HG03159 (cell line): ENCODE data around the gene SMAP1.

Experiments
- ATAC-seq: cut with Tn5 transposase; IDR thresholded peaks from one replicate; pipeline ENCODE4 v1.9.1; 2021; ENCODE audit warnings: mild to moderate bottlenecking, moderate library complexity; ENCODE audit not compliant: unreplicated experiment

SMAP1 gene

DNA sequence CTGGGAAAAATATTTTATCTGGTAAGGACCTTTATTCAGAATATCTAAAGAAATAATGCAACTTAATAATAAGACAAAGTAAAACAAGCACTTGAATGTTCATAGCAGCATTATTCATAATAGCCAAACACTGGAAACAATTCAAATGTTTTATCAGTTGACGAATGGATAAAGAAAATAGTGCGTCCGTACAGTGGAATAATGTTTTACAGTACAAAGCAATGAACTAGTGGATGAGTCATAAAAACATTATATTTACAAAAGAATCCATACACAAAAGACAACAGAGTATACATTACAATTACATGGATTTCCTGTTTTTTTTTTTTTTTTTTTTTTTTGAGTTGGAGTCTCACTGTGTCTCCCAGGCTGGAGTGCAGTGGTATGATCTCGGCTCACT is 12.7 kb downstream of the SMAP1 start:
- ATAC-seq = no peak

DNA sequence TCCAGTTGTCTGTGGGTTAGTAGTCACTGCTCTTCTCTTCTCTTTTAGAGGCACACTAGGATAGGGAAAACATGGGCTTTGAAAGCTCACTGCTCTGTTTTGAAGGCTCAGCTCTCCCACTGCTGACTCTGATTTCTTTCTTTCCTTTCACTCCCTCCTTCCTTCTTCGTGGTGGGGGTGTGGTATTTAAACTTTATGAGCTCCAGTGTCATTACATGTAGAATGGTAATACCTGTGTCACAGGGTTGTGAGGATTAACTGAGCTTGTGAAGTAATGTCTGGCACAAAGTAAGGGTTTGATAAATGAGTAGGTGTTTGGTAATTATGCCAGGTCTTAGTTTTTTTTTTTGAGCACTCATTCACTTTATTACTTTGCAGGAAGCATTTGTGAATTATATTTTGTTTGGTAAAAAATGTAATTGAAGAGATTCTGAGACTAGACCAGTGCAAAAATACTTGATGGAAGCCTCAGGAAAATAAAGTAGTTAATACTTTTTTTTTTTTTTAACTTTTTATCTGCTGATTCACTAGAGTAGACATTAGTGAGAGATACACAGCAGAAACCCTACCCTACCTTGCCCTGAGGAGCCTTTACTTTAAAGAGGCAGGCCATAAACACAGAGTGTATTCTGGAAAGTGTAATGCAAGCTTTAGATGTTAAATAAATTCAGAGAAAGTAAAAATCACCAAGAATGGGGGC is 17.3 kb downstream of the SMAP1 start:
- no peak for ATAC-seq

GRCh38 chr6:70685494-70686180 is 18.0 kb downstream of the SMAP1 start:
- no peak for ATAC-seq

DNA sequence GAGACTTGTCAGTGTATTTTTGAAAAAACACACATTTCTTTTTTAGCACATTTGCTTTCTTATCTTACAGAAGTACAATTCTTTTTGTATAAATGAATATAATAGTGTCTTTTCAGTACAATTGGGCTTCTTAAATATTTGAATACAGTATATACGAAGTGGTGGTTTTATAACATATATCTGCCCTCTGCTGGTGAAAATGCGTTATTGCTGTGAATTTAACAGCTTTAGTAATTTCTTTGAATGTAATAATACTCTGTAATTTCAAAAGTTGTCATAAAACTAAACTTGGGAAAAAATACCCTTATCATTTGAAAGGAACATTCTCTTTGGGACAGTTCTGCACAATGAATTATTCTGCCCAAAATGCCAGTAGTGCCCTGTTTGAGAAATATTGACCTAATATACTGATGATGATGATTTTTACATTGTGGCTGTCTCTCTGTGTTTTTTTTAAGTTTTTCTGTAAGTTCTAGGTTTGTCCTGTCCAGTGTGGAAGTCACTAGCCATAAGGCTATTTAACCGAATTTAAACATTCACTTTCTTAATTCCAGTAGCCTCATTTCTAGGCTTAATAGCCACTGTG is 19.0 kb downstream of the SMAP1 start:
- no peak for ATAC-seq

DNA sequence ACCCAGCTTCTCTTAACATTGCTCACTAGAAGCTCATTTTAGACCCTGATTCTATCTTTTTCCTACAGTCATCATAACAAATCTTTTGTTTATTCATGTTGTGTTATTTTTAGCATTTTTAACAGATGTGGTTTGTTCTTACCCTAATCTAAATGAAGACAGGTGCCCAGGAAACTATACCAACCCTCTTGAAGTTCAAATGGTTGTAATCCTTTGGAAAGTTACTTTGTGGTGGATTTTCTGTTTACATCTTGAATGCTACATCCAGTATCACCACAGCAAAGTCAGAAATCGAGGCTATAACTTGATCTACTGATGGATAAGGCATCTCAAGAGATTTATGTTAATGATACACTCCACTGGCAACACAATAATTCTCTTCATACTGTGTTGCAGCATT is 26.2 kb downstream of the SMAP1 start:
- no peak for ATAC-seq

GRCh38 chr6:70694371-70694770 is 26.7 kb downstream of the SMAP1 start:
- no peak for ATAC-seq

DNA sequence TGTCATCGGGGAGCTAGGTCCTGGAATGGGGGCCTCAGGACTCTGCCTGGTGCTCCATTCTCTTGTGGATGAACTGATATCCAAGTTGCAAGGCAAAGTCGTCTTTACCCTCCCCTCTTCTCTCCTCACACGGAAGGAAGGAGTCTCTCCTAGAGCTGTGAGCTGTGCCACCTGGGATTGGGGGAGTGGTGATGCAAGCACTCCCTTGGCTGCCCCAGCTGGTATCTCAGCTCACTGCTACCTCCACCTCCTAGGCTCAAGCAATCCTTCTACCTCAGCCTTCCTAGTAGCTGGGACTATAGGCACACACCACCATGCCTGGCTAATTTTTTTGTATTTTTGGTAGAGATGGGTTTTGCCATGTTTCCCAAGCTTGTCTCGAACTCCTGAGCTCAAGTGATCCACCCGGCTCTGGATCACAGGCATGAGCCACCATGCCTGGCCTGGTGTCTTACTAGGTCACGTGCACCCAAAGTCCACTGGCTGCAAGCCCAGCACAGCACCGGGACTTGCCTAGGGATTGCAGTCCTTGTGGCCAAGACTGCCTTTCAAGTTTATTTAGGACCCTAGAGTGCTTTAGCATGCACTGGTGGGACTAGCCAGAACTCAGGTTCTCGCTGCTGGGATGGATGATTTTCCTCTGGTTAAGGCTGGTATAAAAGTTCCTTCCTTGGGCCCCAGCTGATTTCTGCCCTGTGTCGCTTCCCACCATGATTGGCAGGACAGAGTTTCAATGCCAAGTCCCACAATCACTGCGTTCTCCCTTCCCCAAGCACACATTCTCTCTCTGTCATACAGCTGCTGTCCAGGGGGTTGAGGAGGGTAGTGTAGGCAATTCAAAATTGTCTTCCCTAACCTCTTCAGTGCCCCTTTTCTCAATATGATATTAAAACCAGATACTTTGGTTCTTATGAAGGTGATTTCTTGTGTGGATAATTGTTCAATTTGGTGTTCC is 33.5 kb downstream of the SMAP1 start:
- no peak for ATAC-seq

DNA sequence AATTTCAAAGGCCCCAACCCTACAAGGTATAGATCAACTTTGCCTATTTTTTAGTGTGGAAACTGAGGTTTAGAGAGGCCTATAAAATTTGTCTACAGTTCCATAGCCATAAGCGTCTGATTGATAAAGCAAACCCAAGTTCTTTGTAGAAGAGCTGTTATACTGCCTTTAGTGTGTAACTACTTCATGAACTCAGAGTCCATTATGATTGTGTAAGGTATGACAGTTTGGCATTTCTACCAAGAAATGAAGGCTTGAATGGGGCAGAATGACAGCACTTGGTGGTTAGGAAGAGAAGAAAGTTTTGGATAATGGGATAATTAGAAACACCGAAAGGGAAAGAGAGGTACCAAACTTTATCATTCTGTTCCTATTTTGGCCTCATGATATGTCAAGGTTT is 38.1 kb downstream of the SMAP1 start:
- ATAC-seq = no peak

GRCh38 chr6:70706491-70707123 is 38.9 kb downstream of the SMAP1 start:
- ATAC-seq = no peak

DNA sequence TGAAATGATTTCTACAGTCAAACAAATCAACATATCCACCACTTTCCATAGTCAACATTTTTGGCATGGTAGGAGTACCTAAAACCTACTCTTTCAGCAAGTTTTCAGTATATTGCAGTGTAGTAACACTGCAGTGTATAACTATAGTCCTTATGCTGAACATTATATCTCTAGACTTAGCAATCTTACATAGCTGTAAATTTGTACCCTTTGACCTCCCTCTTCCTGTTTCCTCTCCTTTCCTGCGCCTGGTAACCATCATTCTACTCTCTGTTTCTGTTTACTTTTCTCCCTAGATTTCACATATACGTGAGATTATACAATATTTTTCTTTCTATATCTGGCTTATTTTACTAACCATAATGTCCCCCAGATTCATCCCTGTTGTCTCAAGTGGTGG is 40.2 kb downstream of the SMAP1 start:
- no peak for ATAC-seq

- ATAC-seq = peak; percentile 59
Observed at GRCh38 chr6:70708448-70708847, 40.8 kb downstream of the SMAP1 start.

GRCh38 chr6:70709826-70710225 is 42.1 kb downstream of the SMAP1 start:
- ATAC-seq = no peak

DNA sequence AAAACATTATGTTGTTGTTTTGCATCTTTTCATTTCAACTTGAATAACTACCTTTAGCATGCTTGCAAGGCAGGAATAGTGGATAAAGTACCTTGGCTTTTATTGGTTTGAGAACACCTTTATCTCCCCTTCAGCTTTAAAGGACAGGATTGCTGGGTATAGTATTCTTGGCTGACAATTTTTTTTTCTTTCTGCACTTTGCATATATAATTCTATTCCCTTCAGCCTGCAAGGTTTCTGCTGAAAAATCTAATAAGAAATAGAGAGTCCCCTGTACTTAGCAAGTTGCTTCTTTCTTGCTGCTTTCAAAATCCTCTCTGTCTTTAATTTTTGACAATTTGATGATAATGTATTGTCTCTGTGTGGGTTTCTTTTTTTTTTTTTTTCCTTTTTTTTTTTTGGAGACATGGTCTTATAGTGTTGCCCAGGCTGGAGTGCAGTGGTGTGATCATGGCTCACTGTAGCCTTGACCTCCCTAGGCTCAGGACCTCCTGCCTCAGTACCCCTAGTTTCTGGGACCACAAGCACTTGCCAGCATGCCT is 47.1 kb downstream of the SMAP1 start:
- ATAC-seq = no peak

DNA sequence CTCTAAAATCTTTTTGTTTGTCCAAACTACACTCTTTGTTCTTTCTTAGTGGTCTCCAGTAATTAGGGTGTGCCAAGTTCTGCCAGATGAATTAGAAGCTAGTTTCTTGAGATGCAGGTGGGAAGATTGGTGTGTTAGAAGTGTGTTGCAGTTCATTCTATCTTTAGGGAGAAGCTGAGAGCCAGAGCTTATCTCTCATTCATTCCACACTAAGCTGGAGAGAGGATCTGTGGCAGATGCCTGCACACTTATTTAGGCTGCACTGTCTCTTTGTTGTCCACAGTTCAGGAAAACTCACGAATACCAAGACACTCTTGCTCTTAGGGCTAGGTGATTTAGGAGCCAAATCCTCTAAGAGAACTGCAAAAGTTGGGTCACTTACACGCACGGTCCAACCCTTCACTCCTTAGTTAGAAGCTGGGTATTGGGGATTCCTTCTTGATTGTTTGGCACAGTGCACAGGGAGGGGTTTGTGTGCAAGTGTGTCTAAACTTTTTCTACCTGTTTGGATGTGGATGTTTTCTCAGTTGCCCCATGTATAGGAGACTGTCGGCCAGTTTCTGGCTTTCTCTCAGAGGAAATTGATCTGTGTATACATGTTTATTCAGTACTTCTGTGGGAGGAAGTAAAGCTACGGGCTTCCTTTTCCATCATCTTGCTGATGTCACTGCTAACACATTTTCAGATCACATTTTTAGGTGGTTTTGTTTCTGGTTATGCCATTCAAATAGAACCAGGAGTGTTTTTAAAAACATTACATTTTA is 49.5 kb downstream of the SMAP1 start:
- no peak for ATAC-seq

DNA sequence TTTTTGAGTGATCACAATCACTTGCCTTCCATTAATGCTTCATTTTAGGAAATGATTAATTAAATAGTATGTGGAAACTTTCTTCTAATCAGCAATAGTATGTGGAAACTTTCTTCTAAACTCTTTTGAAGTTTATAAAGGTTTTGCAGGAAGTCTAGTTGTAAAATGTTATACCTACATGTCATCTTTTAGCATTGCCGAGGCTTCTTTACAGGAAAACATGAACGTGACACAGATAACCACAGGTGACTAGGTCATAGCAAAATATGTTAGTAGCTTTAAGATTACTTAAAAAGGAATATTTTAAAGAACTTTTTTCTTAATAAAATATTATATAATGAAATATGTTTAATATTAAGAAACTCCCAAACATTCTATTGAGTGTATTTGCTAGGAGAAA is 56.8 kb downstream of the SMAP1 start:
- no peak for ATAC-seq

GRCh38 chr6:70725817-70726415 is 58.2 kb downstream of the SMAP1 start:
- ATAC-seq = no peak

GRCh38 chr6:70734381-70734780 is 66.7 kb downstream of the SMAP1 start:
- ATAC-seq = no peak

DNA sequence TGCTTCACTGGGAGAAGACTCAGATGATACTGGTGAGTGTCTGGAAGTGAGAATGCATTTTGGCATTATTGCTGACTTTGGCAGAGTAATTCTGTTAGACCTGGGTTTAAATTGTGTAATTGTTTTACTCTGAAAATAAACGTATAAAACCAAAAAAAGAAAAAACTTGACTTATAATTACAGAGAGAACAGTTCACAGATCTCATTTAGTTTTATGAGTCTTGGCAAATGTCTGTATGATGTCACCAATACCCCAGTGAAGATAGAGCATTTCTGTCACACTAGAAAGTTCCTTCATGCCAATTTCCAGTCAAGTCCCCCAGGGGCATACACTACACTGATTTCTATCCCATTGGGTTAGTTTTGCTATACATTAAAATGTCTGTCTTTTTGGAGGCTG is 67.3 kb downstream of the SMAP1 start:
- no peak for ATAC-seq

- ATAC-seq = no peak
Observed at GRCh38 chr6:70735513-70735912, 67.8 kb downstream of the SMAP1 start.
